Thyroid gland (tissue), 4 donors: ENCODE data around the gene CDIP1.

ENCODE experiments used
- POLR2A ChIP-seq, 2 donors: fragments of 450-650 bp; IDR thresholded peaks; one replicate each; pipeline ENCODE4 v1.6.1; 2017; ENCODE audit warnings: antibody characterized with exemption in 2 of 2, mild to moderate bottlenecking in 2 of 2, moderate library complexity in 1 of 2
- TF ChIP-seq, protein P1 (sequence below), 6 experiments: fragments of 200-600 bp in 3 of 6; fragments of 450-650 bp in 3 of 6; sonication (generic) in 3 of 6; IDR thresholded peaks; one replicate each; pipeline ENCODE4 v1.5.1; 2016 to 2019; ENCODE audit warnings: antibody characterized with exemption in 6 of 6, mild to moderate bottlenecking in 2 of 6, inconsistent platforms in 1 of 6, moderate library complexity in 1 of 6

GRCh38 chr16:4463522-4464163 lies 74.9 kb downstream of the CDIP1 start:
- TF ChIP-seq, protein P1, sequence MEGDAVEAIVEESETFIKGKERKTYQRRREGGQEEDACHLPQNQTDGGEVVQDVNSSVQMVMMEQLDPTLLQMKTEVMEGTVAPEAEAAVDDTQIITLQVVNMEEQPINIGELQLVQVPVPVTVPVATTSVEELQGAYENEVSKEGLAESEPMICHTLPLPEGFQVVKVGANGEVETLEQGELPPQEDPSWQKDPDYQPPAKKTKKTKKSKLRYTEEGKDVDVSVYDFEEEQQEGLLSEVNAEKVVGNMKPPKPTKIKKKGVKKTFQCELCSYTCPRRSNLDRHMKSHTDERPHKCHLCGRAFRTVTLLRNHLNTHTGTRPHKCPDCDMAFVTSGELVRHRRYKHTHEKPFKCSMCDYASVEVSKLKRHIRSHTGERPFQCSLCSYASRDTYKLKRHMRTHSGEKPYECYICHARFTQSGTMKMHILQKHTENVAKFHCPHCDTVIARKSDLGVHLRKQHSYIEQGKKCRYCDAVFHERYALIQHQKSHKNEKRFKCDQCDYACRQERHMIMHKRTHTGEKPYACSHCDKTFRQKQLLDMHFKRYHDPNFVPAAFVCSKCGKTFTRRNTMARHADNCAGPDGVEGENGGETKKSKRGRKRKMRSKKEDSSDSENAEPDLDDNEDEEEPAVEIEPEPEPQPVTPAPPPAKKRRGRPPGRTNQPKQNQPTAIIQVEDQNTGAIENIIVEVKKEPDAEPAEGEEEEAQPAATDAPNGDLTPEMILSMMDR (IDR thresholded peaks at IDR 0.05): no peak
- no peak for TF ChIP-seq POLR2A (IDR thresholded peaks at IDR 0.05)
